Heart right ventricle (tissue), 16 donors: Measurements from ENCODE around the gene ELL3. TPM values are rescaled to one million over a fixed set of nuclear protein-coding genes. Genes with fewer than 3 reads are reported as not detected.
A peak's percentile ranks its signal among the peaks of the same experiment; 100 is the strongest.

Source experiments
- ATAC-seq, 8 donors: fragments of 200-7000 bp; cut with Tn5 transposase; one replicate each; pipeline ENCODE4 v1.9.1; 2020; ENCODE audit warnings: mild to moderate bottlenecking in 8 of 8, moderate library complexity in 8 of 8, moderate number of reproducible peaks in 1 of 8
- DNase-seq, 2 donors: peaks; one replicate each; pipeline ENCODE4 v3.0.0-alpha.2; 2020
- H3K27ac ChIP-seq, 10 donors: fragments of 200-600 bp; sonication (generic) in 2 of 10; one replicate each; pipeline versions ENCODE4 v1.5.0 to v1.8.0; 2020 to 2022; ENCODE audit warnings: mild to moderate bottlenecking in 3 of 10
- H3K27me3 ChIP-seq, 7 donors: fragments of 200-600 bp; one replicate each; pipeline ENCODE4 v1.8.0; 2021 to 2022; ENCODE audit warnings: mild to moderate bottlenecking in 2 of 7
- H3K36me3 ChIP-seq, 9 donors: fragments of 200-600 bp; sonication (generic) in 1 of 9; one replicate each; pipeline versions ENCODE4 v1.5.0 to v1.8.0; 2020 to 2022; ENCODE audit warnings: mild to moderate bottlenecking in 2 of 9
- H3K4me1 ChIP-seq, 9 donors: fragments of 200-600 bp; sonication (generic) in 1 of 9; one replicate each; pipeline versions ENCODE4 v1.5.0 to v1.8.0; 2020 to 2022; ENCODE audit warnings: mild to moderate bottlenecking in 4 of 9
- H3K4me3 ChIP-seq, 10 donors: fragments of 200-600 bp; sonication (generic) in 2 of 10; one replicate each; pipeline versions ENCODE4 v1.5.0 to v1.8.0; 2020 to 2022; ENCODE audit warnings: mild to moderate bottlenecking in 7 of 10, moderate library complexity in 2 of 10
- H3K9me3 ChIP-seq, 11 donors: fragments of 200-600 bp in 10 of 11; sonication (generic) in 2 of 11; one replicate each; pipeline versions ENCODE4 v1.5.0 to v1.8.0; 2013 to 2022; ENCODE audit warnings: mild to moderate bottlenecking in 2 of 11, control low read depth in 1 of 11, moderate library complexity in 1 of 11
- WGBS, 2 donors: extraction: QIAGEN DNeasy Blood & Tissue Kit; methylation state at CpG; one replicate each; pipeline ENCODE4 v1.1.7; 2013; ENCODE audit warnings: inconsistent platforms in 1 of 2; 5-methylcytosine and 5-hydroxymethylcytosine counted together
- intact Hi-C, 10 donors: fragments of 100-400 bp; cut with DNase I; formaldehyde crosslinking; loops; one replicate each; pipeline versions ENCODE4 v1.11.1 to v1.14.2; 2022
- polyA plus RNA-seq, 2 donors: library from polyadenylated mRNA; stranded (reverse); fragments of 200-250 nt; gene quantifications; one replicate each; pipeline ENCODE4 v1.2.3, GENCODE V29; 2013
- total RNA-seq, 10 donors: library from RNA; stranded (reverse); fragmentation: NEBNext Ultra II Directional in 3 of 10; extraction: Animal tissue kit (Norgen Biotek cat#: 25700) in 3 of 10; gene quantifications; one replicate each; pipeline versions ENCODE4 v1.2.1 to v1.2.4, GENCODE V29; 2021 to 2023
- TF ChIP-seq, protein P1 (sequence below), 9 donors: fragments of 200-600 bp; sonication (generic) in 2 of 9; IDR thresholded peaks; one replicate each; pipeline versions ENCODE4 v1.5.0 to v1.8.0; 2021 to 2022; ENCODE audit warnings: antibody characterized with exemption in 9 of 9, mild to moderate bottlenecking in 5 of 9, moderate library complexity in 1 of 9
- donor health status: Arrhythmogenic right ventricular cardiomyopathy.
- donor health status: ischemic (EF 13 %, LVEDD 7.1; RV severe dilation, severe dysfunction).
- donor health status: healthy with polysubstance abuse.
- donor health status: DM: no; HTN: yes; CAD: no.
- donor health status: DM: no; HTN: no; CAD: no.
- donor health status: ischemic (EF 25% LVEDD 6.9; RV normal size, moderate dysfunction).
- donor health status: ischemic (EF 25% LVEDD 5.7; RV mildly dilated, moderate dysfunction).
- donor health status: healthy.
- donor health status: DM: yes; HTN: yes; CAD: no.
- donor health status: Ischemic cardiomyopathy.
- donor health status: ischemic (EF 35%, LVEDD 5.7; RV mildly dilated, moderate dysfunction).
- donor health status: nonischemic (EF 11% LVEDD 7.7; RV severe dilation, severe dysfunction).
- donor health status: DM: yes; HTN: yes; CAD: no.
- donor health status: PGD.
- donor health status: ischemic (EF 29% LVEDD 5.4; RV normal size, mild dysfunction).
- donor health status: nonischemic (EF 23%, LVEDD 6.1; RV moderate dilation, normal function).

ELL3 gene
- total and polyA plus RNA-seq, 12 donors, result 0.25 to 1.6 (median 0.85) TPM

DNA sequence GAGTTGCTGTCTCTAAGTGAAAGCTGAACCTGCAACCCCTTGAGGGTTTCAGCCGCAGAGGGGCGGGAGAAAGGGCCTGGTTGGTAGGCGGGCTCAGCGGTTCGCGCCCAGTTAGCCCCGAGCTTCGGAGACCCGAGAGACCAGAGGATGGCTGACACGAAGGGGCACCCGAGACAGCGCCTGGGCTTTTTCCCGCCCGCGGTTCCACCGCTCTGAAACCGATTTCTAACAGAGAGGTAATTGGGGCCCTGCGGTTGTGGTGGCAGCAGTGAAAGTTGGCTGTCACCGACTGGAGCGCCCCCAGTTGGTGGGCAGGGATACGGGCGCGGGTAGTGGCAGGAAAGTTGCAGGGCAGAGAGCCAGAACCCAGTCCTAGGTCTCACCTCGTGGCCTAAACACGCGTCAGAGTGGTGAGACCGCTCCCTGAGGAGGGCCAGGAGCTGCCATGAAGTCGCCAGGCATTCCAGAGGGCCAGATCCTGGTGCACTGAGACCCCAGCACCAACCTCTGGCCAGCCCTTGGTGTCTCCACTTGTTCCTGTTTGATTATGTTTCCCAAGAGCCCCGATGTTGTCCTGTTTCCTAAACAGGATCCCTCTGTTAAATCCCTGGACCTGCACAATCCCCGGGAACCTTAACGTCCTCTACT is 625 bp upstream of the ELL3 start:
- intact Hi-C loops, result no loop called here
- peak; percentile 76 to 83 (median 79) for ATAC-seq

DNA sequence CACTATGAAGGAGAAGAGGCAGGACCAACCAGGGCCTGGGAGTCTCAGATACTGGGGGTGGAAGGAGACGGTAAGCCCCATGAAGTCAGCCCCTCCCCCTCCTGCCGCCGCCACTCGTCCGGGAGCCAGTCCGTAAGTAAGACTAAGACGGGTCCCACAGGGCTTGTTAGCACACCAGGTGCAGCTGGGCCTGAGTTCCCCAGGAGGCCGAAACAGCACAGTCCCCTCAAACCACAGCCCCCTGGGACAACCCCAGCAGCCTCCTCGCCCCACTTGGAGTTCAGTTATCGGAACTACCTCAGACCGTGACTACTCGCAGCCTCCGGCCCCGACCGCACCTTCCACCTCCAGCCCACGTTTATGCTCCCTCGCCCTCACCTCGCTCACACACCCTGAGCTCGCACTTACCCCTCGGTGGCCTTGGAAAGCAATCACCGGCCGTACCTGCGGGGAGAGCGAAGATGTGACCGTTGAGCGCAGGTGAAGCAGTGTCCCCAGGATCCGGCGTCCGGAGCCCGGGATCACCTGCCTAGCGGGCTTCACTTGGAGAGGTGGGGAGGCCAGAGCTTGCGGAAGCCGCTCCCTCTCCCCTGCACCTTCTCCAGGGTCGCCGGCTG is 557 bp downstream of the ELL3 start:
- DNase-seq (no peak), ATAC-seq (peak; percentile 1 to 34 (median 4))
- peak overlapping the region in 9 of 10 donors; percentile 70 to 86 (median 84) for H3K27ac ChIP-seq
- H3K27me3 ChIP-seq, result no peaks in the 10 kb centered on the region
- WGBS, 2 donors, result 37 to 48% methylated on average over 35 of the region's 35 CpGs
- no peaks in the 10 kb centered on the region for H3K9me3 ChIP-seq
- H3K36me3 ChIP-seq, result peaks cover 0 to 32% (median 25%) of the 10 kb centered on the region in 9 donors
- intact Hi-C loops, result no loop called here
- TF ChIP-seq, protein P1, sequence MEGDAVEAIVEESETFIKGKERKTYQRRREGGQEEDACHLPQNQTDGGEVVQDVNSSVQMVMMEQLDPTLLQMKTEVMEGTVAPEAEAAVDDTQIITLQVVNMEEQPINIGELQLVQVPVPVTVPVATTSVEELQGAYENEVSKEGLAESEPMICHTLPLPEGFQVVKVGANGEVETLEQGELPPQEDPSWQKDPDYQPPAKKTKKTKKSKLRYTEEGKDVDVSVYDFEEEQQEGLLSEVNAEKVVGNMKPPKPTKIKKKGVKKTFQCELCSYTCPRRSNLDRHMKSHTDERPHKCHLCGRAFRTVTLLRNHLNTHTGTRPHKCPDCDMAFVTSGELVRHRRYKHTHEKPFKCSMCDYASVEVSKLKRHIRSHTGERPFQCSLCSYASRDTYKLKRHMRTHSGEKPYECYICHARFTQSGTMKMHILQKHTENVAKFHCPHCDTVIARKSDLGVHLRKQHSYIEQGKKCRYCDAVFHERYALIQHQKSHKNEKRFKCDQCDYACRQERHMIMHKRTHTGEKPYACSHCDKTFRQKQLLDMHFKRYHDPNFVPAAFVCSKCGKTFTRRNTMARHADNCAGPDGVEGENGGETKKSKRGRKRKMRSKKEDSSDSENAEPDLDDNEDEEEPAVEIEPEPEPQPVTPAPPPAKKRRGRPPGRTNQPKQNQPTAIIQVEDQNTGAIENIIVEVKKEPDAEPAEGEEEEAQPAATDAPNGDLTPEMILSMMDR (IDR thresholded peaks at IDR 0.05), result no peak
- peaks cover 4 to 28% (median 17%) of the 10 kb centered on the region in 9 donors for H3K4me1 ChIP-seq
- H3K4me3 ChIP-seq, result peak overlapping the region; percentile 47 to 94 (median 68)

More for the DNA sequence above, 625 bp upstream of the ELL3 start:
- TF ChIP-seq, protein P1 (IDR thresholded peaks at IDR 0.05), result peak; percentile 32 to 83 (median 68)
- Histone ChIP-seq H3K9me3 (no peaks in the 10 kb centered on the region), H3K27me3 (no peaks in the 10 kb centered on the region), H3K4me3 (peak overlapping the region; percentile 47 to 94 (median 68)), H3K36me3 (peaks cover 0 to 21% (median 15%) of the 10 kb centered on the region in 9 donors), H3K27ac (peak overlapping the region in 9 of 10 donors; percentile 70 to 86 (median 84)), H3K4me1 (peaks cover 4 to 25% (median 17%) of the 10 kb centered on the region in 9 donors)
- WGBS, 2 donors, result 3% methylated on average over 31 of the region's 31 CpGs
- peak; percentile 69 to 75 for DNase-seq

DNA sequence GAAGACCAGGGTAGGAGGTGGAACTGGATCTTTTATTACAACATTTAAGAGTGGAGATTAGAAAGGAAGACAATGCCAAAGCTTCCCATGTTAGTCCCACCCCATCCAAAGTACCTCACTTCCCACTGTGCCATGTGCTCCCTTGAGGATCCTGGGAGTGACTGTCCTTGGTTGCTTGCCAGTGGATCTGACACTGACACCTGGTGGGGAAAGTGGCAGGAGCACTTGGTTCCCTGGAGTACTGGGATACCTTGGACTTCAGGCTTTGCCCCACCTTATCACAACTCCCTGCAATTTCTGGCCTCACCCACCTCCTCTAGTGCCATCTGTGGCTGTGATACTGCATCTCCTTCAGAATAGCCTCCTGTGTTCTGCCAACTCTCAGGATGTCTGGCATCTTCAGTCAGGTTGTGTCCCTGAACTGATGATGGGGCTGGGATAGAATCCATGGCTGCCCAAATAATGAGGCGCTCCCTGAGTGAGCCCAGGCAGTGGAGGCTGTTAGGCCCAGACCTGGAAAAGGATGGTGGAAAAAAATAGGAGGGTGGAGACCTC is 1.3 kb downstream of the ELL3 start:
- H3K36me3 ChIP-seq, result peaks cover 0 to 40% (median 32%) of the 10 kb centered on the region in 9 donors
- H3K4me3 ChIP-seq, result no peak overlapping the region
- ATAC-seq, result peak in 6 of 8 donors; percentile 5 to 38 (median 18)
- H3K4me1 ChIP-seq, result peaks cover 4 to 29% (median 17%) of the 10 kb centered on the region in 9 donors
- H3K27ac ChIP-seq, result peak overlapping the region in 3 of 10 donors; percentile 34 to 86 (median 34)
- TF ChIP-seq, protein P1 (IDR thresholded peaks at IDR 0.05), result peak in 6 of 9 donors; percentile 21 to 41 (median 34)
- H3K9me3 ChIP-seq, result no peaks in the 10 kb centered on the region
- no peaks in the 10 kb centered on the region for H3K27me3 ChIP-seq
- WGBS, 2 donors, result 100% methylated on average over 1 of the region's 1 CpG
- no peak for DNase-seq
- intact Hi-C loops, result no loop called here

DNA sequence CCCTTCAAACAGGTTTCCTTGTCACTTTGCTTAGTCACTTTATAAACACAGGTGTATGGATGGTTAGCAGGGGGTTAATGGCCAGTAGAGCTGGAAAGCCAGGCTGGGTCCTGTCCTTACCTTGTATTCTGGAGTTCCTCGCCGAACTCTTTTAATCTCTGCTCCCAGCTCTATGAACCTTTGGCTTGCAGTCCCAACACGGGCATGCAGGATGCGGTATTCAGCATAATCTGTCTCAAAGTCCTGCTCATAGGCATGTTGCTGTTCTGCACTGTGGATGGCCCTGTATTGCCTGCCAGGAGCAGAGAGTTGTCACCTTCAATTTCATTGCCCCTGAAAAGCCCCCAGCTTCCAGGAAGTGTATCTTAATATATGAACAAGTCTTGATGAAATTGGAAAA is 2.7 kb downstream of the ELL3 start:
- H3K4me1 ChIP-seq, result peaks cover 4 to 39% (median 17%) of the 10 kb centered on the region in 9 donors
- H3K27me3 ChIP-seq, result no peaks in the 10 kb centered on the region
- ATAC-seq (no peak), DNase-seq (no peak)
- no peak overlapping the region for H3K4me3 ChIP-seq
- TF ChIP-seq, protein P1 (IDR thresholded peaks at IDR 0.05), result no peak
- H3K36me3 ChIP-seq, result peaks cover 0 to 54% (median 44%) of the 10 kb centered on the region in 9 donors
- 58 to 70% methylated on average over 4 of the region's 4 CpGs for WGBS, 2 donors
- no peaks in the 10 kb centered on the region for H3K9me3 ChIP-seq
- intact Hi-C loops, result no loop called here
- no peak overlapping the region for H3K27ac ChIP-seq
